GM18517 (cell line): Measurements from ENCODE around the gene ESR1.
"Not testable (repeated sequence)": the region's sequence is repeated elsewhere in the genome, so short reads cannot be mapped to it uniquely, and the experiment has no call there.

Source experiments
- ATAC-seq: cut with Tn5 transposase; IDR thresholded peaks from one replicate; pipeline ENCODE4 v1.9.1; 2021; ENCODE audit warnings: mild to moderate bottlenecking, moderate library complexity; ENCODE audit not compliant: unreplicated experiment

The ESR1 gene

DNA sequence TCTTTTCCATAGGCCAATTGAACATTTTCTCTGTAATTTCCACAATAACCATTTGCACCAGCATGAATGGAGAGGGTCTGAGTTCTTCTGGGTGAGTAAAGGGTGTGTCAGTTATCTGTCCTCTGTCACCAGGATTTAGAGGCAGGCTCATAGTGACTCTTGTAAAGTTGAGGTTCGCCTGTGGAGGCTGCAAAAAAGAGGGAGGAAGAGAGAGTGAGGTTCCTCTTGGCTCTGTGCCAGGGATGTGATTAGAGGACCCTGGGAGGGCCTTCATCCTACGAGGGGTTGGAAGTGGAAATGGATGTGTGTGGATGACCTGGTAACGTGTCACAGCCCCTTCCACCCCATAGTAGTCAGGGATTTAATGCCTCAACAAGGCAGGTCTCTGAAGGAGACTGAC lies 242.0 kb downstream of the ESR1 start:
- no peak for ATAC-seq

DNA sequence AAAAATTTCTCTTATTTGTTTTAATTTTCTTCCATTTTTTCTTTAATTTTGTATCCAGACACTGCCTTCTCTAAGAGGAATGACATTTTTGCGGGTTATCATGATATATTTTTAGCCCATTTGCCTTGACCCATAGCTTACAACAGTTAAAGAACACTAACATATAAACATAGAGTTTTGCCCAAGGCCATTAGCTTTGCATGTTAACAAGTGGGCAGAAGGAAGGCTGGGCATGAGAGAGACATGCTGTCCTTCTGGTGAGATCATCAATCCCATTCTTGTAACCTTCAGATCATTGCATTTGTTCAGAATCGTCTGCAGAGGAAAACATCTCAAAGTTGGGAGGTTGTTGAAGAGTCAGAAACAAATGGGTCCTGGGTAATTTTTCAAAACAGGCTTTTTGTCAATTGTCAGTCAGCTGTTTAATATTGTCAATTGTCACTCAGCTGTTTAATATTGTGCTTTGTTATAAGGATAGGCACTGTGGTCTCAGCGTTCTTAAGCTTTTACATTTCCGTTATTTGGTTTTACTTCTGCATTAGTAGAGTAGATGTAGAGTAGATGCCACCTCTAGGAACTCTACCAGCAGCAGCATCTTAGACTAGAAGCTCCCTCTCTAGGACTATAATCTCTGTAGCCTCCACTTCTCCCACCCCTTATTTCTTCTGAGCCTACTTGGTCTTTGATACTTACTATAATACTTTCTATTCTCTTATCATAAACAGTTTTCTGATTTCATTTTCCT lies 243.1 kb downstream of the ESR1 start:
- no peak for ATAC-seq

DNA sequence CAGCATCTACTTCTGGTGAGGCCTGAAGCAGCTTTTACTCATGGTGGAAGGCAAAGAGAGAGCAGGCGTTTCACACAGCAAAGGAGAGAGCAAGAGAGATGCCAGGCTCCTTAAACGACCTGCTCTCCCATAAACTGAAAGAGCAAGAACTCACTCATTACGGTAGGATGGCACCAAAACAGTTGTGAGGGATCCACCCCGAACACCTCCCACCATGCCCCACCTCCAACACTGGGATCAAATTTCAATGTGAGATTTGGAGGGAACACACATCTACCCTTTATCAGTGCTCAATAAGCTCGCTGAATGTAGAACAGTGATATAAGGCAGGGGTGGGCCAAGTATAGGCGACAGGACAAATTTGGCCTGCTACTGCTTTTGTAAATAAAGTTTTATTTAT lies 244.6 kb downstream of the ESR1 start:
- ATAC-seq = no peak

DNA sequence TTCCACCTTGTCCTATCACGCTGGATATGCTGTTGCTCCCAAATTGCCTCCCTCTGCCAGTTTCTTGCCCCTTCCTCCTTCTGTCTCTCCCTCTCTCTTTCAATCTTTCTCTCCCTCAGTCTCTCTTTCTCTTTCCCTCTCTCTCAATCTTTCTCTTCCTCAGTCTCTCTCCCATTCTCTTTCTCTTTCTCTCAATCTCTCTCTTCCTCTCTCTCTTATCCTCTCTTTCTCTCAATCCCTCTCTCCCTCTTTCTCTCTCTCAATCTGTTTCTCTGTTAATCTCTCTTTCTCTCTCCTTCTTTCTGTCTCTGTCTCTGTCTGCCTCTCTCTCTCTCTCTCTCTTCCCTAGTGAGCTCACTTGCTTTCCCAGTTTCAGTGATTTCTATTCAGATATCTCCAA lies 245.8 kb downstream of the ESR1 start:
- ATAC-seq = no peak

DNA sequence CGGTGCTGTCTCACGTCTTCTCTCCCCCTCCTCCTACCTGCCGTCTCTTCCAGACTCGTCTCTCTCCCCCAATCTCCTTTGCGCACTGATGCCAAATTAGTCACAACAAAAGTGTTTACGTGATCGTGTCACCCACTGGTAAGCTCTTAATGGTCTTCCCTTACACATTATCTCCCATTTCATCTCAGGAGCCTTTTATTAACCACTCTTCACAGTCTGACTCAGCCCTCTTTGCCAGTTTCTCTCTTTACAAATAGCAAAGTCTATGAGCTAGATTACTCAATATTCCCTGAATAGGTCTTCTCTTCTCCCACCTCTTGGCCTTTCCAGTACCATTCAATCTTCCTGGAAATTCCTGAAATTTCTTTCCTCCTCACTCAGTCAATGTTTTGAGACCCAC lies 247.0 kb downstream of the ESR1 start:
- no peak for ATAC-seq

DNA sequence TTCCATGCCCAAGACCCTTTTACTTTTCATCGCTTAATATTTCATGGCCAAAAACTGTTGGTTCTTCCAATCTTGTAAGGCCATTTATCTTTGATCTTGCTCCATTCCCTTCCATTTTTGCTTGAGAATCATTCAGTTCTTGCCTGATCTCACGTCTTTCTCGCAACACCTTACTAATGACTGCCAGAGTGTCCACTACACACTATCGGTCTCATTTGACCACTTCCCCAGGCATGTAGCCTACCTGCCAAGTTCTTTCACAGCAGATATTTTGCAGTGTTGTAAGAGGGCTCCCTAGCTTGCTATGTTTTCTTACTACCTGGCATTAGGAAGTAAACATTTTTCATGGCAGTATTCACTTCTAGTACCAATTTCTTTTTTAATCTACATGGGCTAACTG lies 248.0 kb downstream of the ESR1 start:
- no peak for ATAC-seq

DNA sequence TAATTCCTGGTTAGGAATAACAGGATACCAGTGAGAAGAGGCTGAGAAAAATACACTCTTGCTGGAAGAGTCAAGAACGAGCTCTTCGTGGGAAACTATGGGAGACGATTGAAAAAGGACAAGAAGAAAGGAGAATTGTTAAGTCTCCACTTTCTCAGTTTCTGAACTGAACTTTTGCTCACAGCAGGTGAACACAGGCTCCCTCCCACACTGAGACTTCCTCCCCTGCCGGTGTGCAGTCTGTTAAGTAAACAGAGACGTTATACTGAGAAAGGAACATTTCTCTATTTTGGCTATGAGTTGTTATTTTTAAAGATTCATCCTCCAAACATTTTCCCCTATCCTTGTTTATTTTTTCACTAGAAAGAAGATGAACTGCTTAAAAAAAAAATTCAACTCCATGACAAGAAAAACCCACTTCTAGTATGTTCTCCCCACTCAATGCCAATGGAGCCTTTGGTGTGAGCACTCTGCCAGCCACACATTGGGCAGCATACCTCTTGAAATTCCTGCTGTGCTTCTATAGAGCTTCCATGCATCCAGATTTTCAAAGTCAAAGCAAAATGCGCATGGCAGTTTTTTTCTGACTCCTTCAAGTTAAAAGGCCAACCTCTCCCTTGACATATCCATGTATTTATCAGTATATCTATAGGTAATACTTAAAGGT lies 250.5 kb downstream of the ESR1 start:
- ATAC-seq = no peak

DNA sequence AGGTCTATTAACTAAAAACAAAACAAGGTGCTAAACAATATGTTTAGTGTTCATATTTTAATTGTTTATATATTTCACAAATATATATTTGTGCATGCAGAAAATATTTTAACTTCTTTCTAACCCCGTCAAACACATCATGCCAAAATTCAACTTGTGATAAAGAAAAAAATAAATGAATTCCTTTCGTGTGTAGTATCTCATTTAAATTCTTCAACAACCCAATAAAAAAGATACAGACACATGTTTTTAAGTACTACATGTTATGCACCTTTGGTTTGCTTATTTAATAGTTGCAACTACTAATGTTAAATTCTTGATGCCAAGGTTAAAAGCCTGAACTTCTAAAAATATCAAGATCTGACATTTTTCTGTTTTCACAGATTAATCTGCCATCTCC lies 252.4 kb downstream of the ESR1 start:
- no peak for ATAC-seq

DNA sequence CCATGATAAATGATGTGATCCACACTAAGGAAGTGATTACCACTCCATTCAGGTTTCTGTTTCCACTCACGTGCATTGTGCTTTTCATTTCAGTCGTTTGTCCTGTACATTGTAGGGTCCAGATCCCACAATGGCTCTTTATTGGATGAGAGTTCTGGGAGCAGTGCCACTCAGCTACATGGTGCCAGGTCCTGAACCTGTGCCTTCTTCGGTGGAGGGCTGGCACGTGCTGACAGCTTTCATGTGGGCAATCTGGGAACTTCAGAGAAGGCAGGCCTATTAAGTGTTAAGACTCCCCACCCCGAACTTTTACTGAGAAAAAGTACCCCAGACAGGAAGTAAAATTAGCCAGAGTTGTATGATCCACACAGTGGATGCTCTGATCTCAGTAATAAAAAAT lies 255.0 kb downstream of the ESR1 start:
- no peak for ATAC-seq

DNA sequence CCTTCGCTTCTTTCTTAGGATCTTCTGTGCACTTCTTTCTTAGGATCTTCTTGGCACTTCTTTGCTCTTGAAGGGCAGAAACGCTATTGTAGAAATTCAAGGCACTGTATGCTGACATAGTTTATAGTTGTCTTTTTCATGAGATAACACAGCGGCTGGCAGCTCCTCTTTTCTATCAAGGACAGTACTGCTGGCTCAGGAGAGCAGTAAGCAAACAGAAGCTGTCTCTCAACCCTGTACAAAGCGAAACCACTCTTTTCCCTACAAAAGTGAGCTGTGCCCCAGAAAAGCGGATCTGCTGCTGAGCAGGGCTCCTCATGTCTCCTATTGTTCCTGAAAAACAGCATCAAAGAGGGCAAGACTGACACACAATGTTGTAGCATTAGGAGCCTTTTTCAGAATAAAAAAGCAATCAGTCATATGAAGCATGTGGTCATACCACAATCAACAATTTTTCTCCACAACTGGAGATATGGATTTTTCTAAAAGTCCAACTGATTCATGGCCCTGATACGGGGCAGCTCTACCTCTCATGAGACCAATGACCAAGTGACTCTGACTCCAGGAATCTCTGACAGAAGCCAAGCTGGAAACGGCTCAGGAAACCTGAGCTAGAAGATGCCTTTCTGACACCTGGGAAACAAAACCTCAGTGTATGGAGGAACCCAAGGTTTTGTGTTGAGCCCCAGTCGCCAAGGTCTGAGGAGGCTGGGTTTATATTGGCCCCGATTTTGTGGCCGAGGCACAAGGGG lies 255.9 kb downstream of the ESR1 start:
- no peak for ATAC-seq

DNA sequence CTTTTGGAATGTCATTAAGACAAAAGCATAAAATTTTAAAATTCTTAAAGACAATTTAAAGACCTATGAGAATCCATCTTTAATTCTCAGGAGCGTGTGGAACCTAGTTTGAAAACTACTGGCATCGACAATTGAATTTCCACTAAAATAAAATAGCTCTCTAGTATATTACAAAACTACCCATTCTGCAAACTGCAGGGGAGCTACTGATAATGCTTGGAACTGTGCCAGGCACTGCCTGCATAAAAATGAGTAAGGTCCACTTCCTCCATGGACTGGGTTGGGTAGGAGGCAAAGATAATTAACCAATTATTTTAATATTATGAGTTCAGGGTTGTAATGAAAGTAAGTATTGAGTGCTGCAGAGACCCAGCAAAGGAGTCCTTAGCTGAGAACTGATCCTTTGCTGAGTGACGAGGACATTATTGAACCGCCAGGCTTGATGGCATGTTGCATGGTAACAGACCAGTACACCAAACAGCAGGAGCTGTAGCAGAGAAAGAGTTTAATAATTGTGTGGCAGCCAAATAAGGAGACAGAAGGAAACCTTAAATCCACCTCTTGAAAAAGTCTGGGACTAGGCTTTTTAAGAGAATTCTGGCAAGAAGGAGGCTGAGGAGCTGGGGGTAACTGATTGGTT lies 261.3 kb downstream of the ESR1 start:
- ATAC-seq = no peak

DNA sequence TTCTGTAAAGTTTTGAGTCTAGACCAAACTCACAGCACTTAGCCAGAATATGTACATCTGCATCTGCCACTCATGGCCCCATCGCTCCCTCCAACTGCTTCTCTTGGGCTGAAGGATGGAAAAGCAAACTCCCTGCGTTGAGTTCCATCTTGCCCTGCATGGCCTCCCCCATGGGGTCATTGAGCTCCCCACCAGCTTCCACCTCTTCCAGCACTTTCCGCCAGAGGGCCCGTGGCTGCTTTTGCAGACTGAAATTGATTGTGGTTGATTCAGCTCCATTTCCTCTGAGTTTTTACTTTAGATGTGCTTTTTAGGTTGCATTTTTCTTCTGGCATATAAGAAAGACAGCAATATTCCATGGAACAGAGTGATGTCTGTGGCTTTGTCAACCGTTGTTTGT lies 263.1 kb downstream of the ESR1 start:
- no peak for ATAC-seq

DNA sequence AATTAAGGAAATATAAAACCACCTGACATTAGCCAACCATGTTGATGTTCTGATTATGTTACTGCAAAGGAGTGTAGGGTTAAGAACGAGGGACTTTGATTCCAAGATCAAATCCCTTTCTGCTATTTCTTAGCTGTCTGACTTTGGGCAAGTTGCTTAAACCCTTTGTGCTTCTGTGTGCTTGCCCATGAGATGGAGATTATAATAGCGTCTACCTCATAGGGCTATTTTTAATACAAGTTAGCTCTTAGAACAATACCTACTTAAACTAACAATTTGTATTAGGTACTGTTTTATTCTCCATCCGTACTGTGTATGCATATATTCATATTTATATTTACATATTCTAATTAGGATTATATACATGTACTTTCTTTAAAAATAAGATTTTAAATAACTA lies 263.8 kb downstream of the ESR1 start:
- no peak for ATAC-seq

DNA sequence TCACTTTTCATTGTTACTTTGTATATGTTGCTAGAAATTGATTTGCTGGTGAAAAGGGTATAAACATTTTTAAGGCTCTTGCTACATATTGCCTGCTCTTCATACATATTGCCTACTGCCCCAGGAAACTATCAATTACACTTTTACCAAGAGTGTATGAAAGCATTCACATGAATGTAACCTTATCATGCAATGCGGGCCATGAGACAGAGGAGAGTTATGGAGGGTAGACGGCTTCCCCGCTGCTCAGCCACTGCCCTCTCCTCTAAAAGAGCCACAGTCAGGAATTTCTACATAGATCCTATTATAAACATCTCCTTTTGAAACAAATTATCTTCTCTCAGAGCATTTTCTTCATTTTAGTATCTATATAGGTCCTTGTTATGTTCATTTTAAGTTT lies 264.4 kb downstream of the ESR1 start:
- no peak for ATAC-seq

DNA sequence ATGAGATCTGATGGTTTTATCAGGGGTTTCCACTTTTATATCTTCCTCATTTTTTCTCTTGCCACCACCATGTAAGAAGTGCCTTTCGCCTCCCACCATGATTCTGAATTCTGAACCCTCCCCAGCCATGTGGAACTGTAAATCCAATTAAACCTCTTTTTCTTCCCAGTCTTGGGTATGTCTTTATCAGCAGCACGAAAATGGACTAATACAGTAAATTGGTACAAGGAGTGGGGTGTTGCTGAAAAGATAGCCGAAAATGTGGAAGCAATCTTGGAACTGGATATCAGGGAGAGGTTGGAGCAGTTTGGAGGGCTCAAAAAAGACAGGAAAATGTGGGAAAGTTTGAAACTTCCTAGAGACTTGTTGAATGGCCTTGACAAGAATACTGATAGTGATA lies 268.8 kb downstream of the ESR1 start:
- not testable (repeated sequence) for ATAC-seq

DNA sequence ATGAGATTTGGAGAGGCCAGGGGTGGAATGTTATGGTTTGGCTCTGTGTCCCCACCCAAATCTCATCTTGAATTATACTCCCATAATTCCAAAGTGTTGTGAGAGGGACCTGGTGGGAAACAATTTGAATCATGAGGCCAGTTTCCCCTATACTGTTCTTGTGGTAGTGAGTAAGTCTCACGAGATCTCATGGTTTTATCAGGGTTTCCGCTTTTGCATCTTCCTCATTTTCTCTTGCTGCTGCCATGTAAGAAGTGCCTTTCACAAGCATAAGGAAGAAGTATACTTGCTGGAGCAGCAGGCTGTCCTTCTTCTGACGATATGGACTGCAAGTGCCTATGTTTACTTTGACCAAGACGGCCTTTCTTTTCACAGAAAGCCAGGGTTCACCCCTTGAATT lies 270.5 kb downstream of the ESR1 start:
- no peak for ATAC-seq

DNA sequence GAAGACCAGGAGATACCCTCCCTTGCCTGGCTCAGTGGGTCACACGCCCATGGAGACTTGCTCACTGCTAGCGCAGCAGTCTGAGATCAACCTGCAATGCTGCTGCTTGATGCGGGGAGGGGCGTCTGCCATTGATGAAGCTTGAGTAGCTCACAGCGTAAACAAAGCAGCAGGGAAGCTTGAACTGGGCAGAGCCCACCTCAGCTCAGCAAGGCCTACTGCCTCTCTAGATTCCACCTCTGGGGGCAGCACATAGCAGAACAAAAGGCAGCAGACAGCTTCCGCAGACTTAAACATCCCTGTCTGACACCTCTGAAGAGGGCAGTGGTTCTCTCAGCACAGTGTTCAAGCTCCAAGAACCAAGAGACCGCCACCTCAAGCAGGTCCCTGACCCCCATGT lies 271.3 kb downstream of the ESR1 start:
- ATAC-seq = no peak

DNA sequence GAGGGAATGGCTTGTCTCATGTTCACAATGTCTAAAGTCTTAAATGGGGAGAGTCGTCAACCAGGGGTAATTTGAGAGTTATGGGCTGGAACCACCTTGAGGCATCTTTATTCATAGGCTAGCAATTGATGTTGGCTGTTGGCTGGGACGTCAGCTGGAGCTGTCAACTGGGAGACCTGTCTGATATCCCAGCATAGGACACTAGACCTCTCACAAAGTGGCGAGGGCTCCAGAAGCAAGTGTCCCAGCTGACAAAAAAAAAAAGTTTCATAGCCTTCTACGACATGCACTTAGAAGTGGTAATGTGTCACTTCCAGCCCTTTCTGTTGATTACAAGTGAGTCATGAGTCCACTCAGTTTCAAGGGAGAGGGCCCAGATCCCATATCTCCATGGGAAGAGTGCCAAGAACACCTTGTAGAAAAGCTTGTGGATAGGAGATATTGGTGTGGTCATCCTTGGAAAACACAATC lies 278.0 kb downstream of the ESR1 start:
- ATAC-seq = no peak

DNA sequence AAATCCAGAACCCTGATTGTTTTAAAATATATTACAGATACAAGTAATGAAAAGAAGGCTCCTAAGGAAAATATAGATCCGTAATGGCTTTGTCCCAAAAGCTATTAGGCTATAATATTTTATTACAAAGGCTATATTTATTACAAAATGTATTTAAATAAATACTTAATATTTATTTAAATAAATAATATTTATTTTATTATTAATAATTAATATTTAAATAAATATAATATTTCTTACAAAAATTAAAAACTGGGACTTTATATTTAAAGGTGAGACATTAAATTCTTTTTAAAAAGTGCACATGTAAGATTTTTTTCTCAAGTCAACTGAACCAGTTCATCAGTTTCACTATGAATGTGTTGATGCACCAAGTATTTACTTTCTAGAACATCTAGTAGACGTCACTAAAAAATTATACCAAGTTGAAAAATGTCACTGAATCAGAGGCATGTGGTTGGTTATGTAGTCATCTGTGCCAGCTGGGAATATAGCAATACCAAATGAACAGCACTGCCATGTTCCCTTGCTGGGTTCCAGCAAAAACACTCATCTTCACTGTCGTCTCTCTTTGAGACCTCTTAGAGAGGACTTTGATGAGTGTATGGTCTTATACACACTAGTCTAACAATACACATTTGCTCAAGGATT lies 278.9 kb downstream of the ESR1 start:
- no peak for ATAC-seq

DNA sequence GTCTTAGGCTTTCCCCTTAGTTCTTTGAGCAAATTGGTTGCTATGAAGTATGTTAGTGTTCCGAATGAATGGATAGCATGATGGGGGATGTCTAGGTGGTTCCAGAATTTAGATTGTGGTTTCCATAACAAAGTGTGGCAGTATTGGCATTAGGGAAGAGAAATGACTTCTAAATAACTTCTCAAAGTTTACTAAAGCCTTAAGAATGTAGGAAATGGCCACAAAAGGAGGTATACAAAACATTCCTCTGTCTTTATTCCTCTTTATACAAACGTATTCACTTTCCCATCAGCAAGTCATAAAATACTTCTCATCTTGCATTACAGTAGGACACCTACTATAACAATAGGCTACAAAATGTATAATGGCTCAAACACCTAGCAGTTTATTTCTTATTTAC lies 279.6 kb downstream of the ESR1 start:
- ATAC-seq = no peak

DNA sequence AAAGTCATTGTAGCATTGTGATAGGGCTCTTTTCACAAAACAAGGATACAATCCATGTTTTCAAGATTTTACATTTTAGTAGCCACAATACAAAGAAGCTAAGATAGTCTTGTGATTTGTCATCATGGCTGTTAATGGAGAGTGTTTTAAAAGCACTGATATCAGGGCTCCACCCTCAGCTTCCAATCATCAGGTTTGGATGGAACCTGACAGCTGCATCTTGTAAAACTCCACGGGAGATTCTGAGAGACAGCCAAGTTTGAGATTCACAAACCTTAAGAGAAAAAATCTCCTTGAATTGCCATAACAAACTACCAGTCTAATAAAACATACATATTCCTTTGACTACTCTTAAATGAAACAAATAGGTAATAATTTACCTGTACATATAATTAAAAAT lies 280.2 kb downstream of the ESR1 start:
- no peak for ATAC-seq
